HG02623 (cell line): Measurements from ENCODE around the gene DQX1.
"Not testable (repeated sequence)": the region's sequence is repeated elsewhere in the genome, so short reads cannot be mapped to it uniquely, and the experiment has no call there.

Experiments
- ATAC-seq: cut with Tn5 transposase; IDR thresholded peaks from one replicate; pipeline ENCODE4 v1.9.1; 2021; ENCODE audit warnings: moderate library complexity; ENCODE audit not compliant: unreplicated experiment

The DQX1 gene

GRCh38 chr2:74470742-74471141 is 55.3 kb downstream of the DQX1 start:
- ATAC-seq = not testable (repeated sequence)
